ENCODE results near the gene ARHGEF7. TPM values are rescaled to one million over a fixed set of nuclear protein-coding genes. Genes with fewer than 3 reads are reported as not detected.

The ARHGEF7 gene
- total RNA-seq, 1 experiment from 2014 or later, result 41.5 TPM

DNA sequence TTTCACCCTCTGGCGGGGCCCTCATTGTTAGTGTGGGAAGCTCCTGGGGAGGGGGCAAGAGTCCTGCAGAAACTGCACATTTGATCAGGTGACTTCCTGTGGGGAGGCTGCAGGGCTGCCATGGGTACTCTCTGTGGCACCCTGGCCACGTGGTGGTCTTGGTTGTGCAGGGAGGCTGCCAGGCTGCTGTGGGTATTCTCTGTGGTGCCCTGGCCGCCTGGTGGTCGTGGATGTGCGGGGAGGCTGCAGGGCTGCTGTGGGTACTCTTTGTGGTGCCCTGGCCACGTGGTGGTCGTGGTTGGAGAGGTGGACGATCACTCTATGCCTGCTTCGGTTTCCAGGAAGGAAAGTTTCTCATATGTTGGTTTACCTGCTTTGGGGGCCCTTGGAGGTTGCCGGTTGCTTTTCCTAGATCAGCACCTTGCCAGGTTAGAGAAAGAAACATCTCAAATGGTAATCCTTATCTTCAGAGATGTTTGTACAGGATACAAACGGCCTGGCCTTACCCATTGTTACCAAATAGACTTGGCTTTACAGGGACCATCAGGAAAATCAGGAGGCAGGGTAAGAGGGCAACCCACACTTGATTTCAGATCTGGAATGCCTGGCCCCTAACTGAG lies 228.2 kb downstream of the ARHGEF7 start:
- DNase-seq (ENCODE audit: low spot score), result no peak

DNA sequence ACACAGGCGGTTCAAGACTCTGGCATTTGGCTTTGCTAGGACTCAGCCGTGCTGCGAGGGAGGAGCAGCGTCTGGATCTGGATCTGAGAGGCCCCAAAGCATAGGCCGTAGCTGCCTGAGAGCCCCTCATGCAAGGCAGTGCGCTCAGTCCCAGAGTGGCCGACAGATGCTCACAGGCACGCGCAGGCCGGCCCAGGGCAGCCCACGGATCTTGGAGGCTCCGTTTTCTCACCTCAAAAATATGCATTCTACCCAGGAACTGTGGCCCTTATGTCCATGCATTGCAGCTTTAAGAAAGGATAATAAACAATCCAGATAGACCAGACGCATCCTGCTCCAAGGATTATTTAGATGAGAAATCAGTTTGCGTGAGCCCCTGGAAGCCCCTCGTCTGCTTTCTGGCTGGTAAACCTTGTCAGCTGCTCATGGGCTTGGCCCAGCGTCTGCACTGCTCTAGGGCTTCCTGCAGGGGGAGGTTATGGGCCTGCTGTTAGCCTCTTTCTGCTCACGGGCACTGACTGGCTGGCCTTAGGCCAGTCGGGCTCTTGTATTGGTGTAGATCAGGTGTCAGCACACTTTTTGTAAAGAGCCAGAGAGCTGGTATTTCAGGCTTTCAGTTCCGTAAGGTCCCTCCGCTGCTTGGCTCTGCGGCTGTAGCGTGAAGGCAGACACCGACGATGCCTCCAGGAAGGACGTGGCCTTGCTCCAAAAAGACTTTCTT lies 229.5 kb downstream of the ARHGEF7 start:
- DNase-seq (ENCODE audit: low spot score), result peak; percentile 70

DNA sequence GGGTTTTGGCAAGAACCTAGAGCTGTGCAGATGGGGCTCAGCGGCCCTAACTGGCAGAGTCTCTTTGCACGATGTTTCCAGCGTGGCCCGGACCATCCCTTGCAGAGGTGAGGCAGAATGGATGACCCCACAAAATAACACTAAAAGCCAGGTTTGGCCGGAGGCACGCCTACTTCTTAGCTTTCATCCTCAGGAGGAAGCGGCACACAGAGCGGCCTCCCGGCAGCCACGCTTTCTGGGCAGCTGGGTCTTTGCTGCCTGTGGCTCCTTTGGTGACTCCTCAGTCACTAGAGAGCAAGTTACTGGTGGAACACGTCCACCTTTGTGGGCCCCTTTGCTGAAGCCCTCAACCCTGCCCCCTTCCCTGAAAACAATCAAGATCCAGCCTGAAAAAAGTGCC lies 230.6 kb downstream of the ARHGEF7 start:
- no peak for DNase-seq (ENCODE audit: low spot score)

DNA sequence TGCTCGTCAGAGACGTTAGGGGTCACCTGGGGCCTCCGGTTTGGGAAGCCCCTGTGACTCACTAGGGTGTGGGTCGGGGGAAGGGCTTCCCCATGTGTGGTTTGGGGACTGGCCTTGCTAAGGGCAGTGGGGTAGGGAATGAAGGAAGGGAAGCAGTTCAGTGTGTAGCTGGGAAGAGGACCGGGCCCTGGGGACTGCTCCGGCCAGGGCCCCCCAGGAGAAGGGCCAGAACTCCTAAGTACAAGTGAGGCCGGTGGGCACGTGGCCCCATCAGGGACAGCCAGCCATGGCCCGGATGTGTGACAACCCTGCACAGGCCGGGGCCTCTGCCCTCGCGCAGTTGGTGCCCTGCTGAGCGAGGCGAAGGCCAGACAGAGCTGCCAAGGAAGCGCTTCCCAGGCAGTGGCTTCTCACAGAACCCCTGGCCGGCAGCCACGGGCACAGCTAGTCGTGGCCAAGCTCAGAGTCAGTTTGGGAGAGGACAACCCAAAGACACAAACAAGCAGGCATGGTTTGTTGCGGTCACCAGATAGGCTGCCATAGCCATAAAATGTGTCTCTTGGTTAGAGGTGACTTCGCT lies 231.1 kb downstream of the ARHGEF7 start:
- DNase-seq (ENCODE audit: low spot score), result no peak

DNA sequence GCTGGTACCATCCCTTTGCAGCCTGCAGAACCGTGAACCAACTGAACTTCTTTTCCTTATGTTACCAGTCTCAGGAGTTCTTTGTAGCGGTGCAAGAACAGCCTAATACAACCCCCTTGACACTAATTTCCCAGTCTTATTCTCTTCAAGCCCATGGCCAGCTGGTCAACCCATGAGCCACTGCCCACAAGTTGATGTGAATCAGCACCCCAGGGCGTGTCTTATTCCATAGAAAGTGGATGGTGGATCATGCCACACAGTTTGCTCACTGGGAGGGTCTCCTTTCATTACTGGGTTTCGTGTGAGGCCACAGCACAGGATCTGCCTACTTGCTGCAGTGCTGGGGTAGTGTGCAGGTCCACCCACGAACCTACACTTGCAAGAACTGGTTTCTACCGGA lies 232.3 kb downstream of the ARHGEF7 start:
- no peak for DNase-seq (ENCODE audit: low spot score)

DNA sequence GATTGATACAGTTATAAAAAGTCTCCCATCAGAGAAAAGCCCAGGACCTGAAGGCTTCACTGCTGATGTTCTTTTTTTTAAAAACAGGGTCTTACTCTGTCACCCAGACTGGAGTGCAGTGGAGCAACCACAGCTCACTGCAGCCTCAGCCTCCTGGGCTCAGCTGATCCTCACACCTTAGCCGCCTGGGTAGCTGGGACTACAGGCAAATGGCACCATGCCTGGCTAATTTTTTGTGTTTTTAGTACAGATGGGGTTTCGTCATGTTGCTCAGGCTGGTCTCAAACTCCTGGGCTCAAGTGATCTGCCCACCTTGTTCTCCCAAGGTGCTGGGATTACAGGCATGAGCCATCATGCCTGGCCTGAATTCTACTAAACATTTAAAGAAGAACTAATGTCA lies 238.4 kb downstream of the ARHGEF7 start:
- no peak for DNase-seq (ENCODE audit: low spot score)

DNA sequence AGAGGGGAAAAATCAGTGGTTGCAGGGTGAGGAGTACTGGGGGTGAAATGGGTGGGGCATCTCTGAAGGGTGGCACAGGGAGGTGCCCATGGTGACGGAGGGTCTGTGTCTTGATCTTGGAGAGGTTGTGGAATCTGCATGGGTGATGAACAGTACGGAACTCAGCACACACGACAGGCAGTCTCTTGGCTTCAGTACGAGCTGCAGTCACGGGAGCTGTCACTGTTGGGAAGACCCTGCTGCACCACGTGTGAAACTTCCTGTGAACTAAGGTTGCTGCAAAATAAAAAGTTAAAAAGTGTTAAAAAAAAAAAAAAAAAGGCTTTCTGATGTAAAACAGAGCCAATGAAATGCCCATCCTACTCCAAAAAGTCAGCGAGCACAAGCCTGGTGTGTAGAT lies 239.7 kb downstream of the ARHGEF7 start:
- no peak for DNase-seq (ENCODE audit: low spot score)

Other genes starting within 250 kb of the ARHGEF7 start
- 279 and 308 TPM in 2 replicates for gene ANKRD10, start 200.2 kb upstream of the ARHGEF7 start, total RNA-seq (2014; rRNA removed; shearing (Covaris generic))
- not detected in 2 replicates for gene TEX29, start 205.3 kb downstream of the ARHGEF7 start, total RNA-seq (2014; rRNA removed; shearing (Covaris generic))